ENCODE data around the gene TECPR2. TPM values are rescaled to one million over a fixed set of nuclear protein-coding genes. Genes with fewer than 3 reads are reported as not detected.
"Not testable (repeated sequence)": the region's sequence is repeated elsewhere in the genome, so short reads cannot be mapped to it uniquely, and the experiment has no call there.

Gene TECPR2
- total RNA-seq, 2 experiments from 2014 or later: 6.2 to 7.0 TPM

GRCh38 chr14:102519709-102520108 is 157.0 kb downstream of the TECPR2 start:
- POLR2A ChIA-PET, H3K27ac Mint-ChIP-seq, H3K27me3 Mint-ChIP-seq, CTCF ChIA-PET, H3K36me3 Mint-ChIP-seq, DNase-seq, H3K4me3 Mint-ChIP-seq, H3K9me3 Mint-ChIP-seq: not testable (repeated sequence)
- intact Hi-C loops (cut with micrococcal nuclease): loop anchor here (5.0 kb wide), 1 partner anchor 258 kb away; the partner anchor contains the start of gene TRAF3
- peaks cover 19% of the 10 kb centered on the region for H3K4me1 Mint-ChIP-seq (ENCODE audit: low read depth)

- Mint-ChIP-seq H3K4me3 (peak overlapping the region; percentile 17), H3K27ac (peak overlapping the region; percentile 3), H3K36me3 (no peaks in the 10 kb centered on the region), H3K4me1 (ENCODE audit: low read depth) (peaks cover 28% of the 10 kb centered on the region), H3K27me3 (no peaks in the 10 kb centered on the region), H3K9me3 (no peaks in the 10 kb centered on the region)
- POLR2A ChIA-PET: interaction anchor here (0.6 to 0.7 kb wide), 2 partner anchors 63 to 161 kb away, joined by 3 read pairs; no protein-coding TSS in a partner anchor
- CTCF ChIA-PET: interaction anchor here (0.6 to 4.0 kb wide), 6 partner anchors 8 to 85 kb away, joined by 3 to 28 read pairs (median 10); partner anchors contain the start of gene ANKRD9
- no peak for DNase-seq
- intact Hi-C loops (cut with micrococcal nuclease): loop anchor here (5.0 kb wide), 1 partner anchor 254 kb away; the partner anchor contains the start of gene TRAF3
These were observed 160.4 kb downstream of the TECPR2 start for GRCh38 chr14:102523200-102523568.

- Mint-ChIP-seq H3K36me3 (no peaks in the 10 kb centered on the region), H3K4me1 (ENCODE audit: low read depth) (peaks cover 28% of the 10 kb centered on the region), H3K27me3 (no peaks in the 10 kb centered on the region), H3K9me3 (no peaks in the 10 kb centered on the region), H3K4me3 (peak overlapping the region; percentile 46), H3K27ac (no peak overlapping the region)
- no peak for DNase-seq
- ChIA-PET POLR2A (interaction anchor here (0.6 to 0.7 kb wide), 3 partner anchors 12 to 162 kb away, joined by 3 read pairs; no protein-coding TSS in a partner anchor), CTCF (interaction anchor here (0.6 to 4.0 kb wide), 17 partner anchors 9 to 170 kb away, joined by 3 to 28 read pairs (median 7); partner anchors contain the start of gene ANKRD9)
- intact Hi-C loops (cut with micrococcal nuclease): loop anchor here (1.0 to 5.0 kb wide), 2 partner anchors 68 to 253 kb away; partner anchors contain the start of genes RCOR1 and TRAF3
These were observed 161.1 kb downstream of the TECPR2 start for GRCh38 chr14:102523569-102524450.

- no peaks in the 10 kb centered on the region for H3K27me3 Mint-ChIP-seq
- ChIA-PET CTCF (interaction anchor here (0.8 to 4.0 kb wide), 27 partner anchors 10 to 250 kb away, joined by 3 to 28 read pairs (median 4); partner anchors contain the start of genes ANKRD9, CINP and TECPR2), POLR2A (interaction anchor here (0.6 kb wide), 1 partner anchor 71 kb away, joined by 3 read pairs; no protein-coding TSS in a partner anchor)
- H3K9me3 Mint-ChIP-seq: no peaks in the 10 kb centered on the region
- peak; percentile 98 for DNase-seq
- peak overlapping the region; percentile 26 for H3K27ac Mint-ChIP-seq
- no peaks in the 10 kb centered on the region for H3K36me3 Mint-ChIP-seq
- intact Hi-C loops (cut with micrococcal nuclease): loop anchor here (1.0 to 5.0 kb wide), 2 partner anchors 68 to 253 kb away; partner anchors contain the start of genes RCOR1 and TRAF3
- peaks cover 28% of the 10 kb centered on the region for H3K4me1 Mint-ChIP-seq (ENCODE audit: low read depth)
- peak overlapping the region; percentile 68 for H3K4me3 Mint-ChIP-seq
These were observed 161.9 kb downstream of the TECPR2 start for GRCh38 chr14:102524451-102525218.

- DNase-seq: peak; percentile 61
- Mint-ChIP-seq H3K27ac (peak overlapping the region; percentile 26), H3K27me3 (no peaks in the 10 kb centered on the region), H3K4me3 (peak overlapping the region; percentile 68), H3K4me1 (ENCODE audit: low read depth) (peaks cover 28% of the 10 kb centered on the region), H3K36me3 (no peaks in the 10 kb centered on the region), H3K9me3 (no peaks in the 10 kb centered on the region)
- intact Hi-C loops (cut with micrococcal nuclease): no loop called here
- ChIA-PET CTCF (interaction anchor here (0.6 to 4.0 kb wide), 27 partner anchors 11 to 249 kb away, joined by 3 to 28 read pairs (median 4); partner anchors contain the start of genes ANKRD9, CINP and TECPR2), POLR2A (interaction anchor here (0.5 to 0.6 kb wide), 2 partner anchors 25 to 70 kb away, joined by 3 read pairs; no protein-coding TSS in a partner anchor)
These were observed 162.6 kb downstream of the TECPR2 start for GRCh38 chr14:102525219-102525928.

GRCh38 chr14:102525929-102526497 is 163.3 kb downstream of the TECPR2 start:
- H3K4me1 Mint-ChIP-seq (ENCODE audit: low read depth): peaks cover 32% of the 10 kb centered on the region
- ChIA-PET CTCF (interaction anchor here (0.6 to 4.0 kb wide), 8 partner anchors 11 to 170 kb away, joined by 4 to 28 read pairs (median 13); partner anchors contain the start of gene ANKRD9), POLR2A (interaction anchor here (0.7 kb wide), 1 partner anchor 11 kb away, joined by 4 read pairs; no protein-coding TSS in a partner anchor)
- peak overlapping the region; percentile 68 for H3K4me3 Mint-ChIP-seq
- H3K27me3 Mint-ChIP-seq: no peaks in the 10 kb centered on the region
- H3K27ac Mint-ChIP-seq: no peak overlapping the region
- no peaks in the 10 kb centered on the region for H3K36me3 Mint-ChIP-seq
- intact Hi-C loops (cut with micrococcal nuclease): no loop called here
- H3K9me3 Mint-ChIP-seq: no peaks in the 10 kb centered on the region
- DNase-seq: no peak

- H3K4me3 Mint-ChIP-seq: no peak overlapping the region
- POLR2A ChIA-PET: no interaction called here
These were observed 165.9 kb downstream of the TECPR2 start for GRCh38 chr14:102528431-102529170.

GRCh38 chr14:102530828-102531478 is 168.2 kb downstream of the TECPR2 start:
- Mint-ChIP-seq H3K27me3 (no peaks in the 10 kb centered on the region), H3K9me3 (no peaks in the 10 kb centered on the region), H3K4me3 (no peak overlapping the region), H3K27ac (no peak overlapping the region), H3K36me3 (no peaks in the 10 kb centered on the region), H3K4me1 (ENCODE audit: low read depth) (peaks cover 7% of the 10 kb centered on the region)
- ChIA-PET CTCF (no interaction called here), POLR2A (no interaction called here)
- intact Hi-C loops (cut with micrococcal nuclease): no loop called here
- DNase-seq: no peak

More at GRCh38 chr14:102528431-102529170, 165.9 kb downstream of the TECPR2 start:
- CTCF ChIA-PET: interaction anchor here (1.0 to 1.2 kb wide), 2 partner anchors 10 kb away, joined by 3 to 5 read pairs; no protein-coding TSS in a partner anchor
- no peak for DNase-seq
- Mint-ChIP-seq H3K36me3 (no peaks in the 10 kb centered on the region), H3K27ac (no peak overlapping the region), H3K9me3 (no peaks in the 10 kb centered on the region), H3K27me3 (no peaks in the 10 kb centered on the region), H3K4me1 (ENCODE audit: low read depth) (peaks cover 28% of the 10 kb centered on the region)
- intact Hi-C loops (cut with micrococcal nuclease): no loop called here

- Mint-ChIP-seq H3K9me3 (no peaks in the 10 kb centered on the region), H3K27ac (no peak overlapping the region), H3K27me3 (no peaks in the 10 kb centered on the region), H3K36me3 (no peaks in the 10 kb centered on the region), H3K4me1 (ENCODE audit: low read depth) (peaks cover 6% of the 10 kb centered on the region), H3K4me3 (no peak overlapping the region)
- POLR2A ChIA-PET: no interaction called here
- DNase-seq: no peak
- CTCF ChIA-PET: no interaction called here
- intact Hi-C loops (cut with micrococcal nuclease): no loop called here
These were observed 169.5 kb downstream of the TECPR2 start for GRCh38 chr14:102532204-102532658.

GRCh38 chr14:102537981-102538601 is 175.3 kb downstream of the TECPR2 start:
- Mint-ChIP-seq H3K27me3 (no peaks in the 10 kb centered on the region), H3K9me3 (no peaks in the 10 kb centered on the region), H3K27ac (no peak overlapping the region), H3K4me1 (ENCODE audit: low read depth) (no peaks in the 10 kb centered on the region), H3K36me3 (no peaks in the 10 kb centered on the region), H3K4me3 (no peak overlapping the region)
- POLR2A ChIA-PET: no interaction called here
- CTCF ChIA-PET: interaction anchor here (1.5 kb wide), 1 partner anchor 10 kb away, joined by 5 read pairs; no protein-coding TSS in a partner anchor
- no peak for DNase-seq
- intact Hi-C loops (cut with micrococcal nuclease): no loop called here
